Nucleus accumbens (tissue), 56 donors: ENCODE data around the gene DCBLD1.

Experiments used
- DNase-seq, 56 donors: peaks; one replicate each; lab custom pipeline; 2025; lab: John Stamatoyannopoulos, UW

The DCBLD1 gene

GRCh38 chr6:117550078-117550600 lies 67.7 kb downstream of the DCBLD1 start:
- DNase-seq: no peak

GRCh38 chr6:117550618-117551242 lies 68.3 kb downstream of the DCBLD1 start:
- DNase-seq: no peak

DNA sequence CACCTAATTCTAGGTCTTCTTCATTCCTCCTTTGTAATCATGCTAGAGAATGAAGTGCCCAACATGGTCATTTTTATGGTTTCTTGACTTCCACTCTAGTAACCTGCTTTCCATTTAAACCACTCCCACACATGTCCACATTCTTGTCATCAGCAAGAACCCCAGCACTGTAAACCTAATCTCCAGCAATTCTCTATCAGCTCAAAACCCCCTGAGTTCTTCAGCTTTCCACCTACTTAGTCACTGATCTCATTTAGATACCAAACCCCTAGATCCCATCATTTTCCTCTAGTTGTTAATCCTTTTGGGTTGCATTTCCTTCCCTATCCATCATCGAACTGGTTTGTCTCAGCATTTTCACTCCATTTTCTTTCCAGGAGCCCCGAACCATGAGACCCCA lies 70.1 kb downstream of the DCBLD1 start:
- DNase-seq: no peak

DNA sequence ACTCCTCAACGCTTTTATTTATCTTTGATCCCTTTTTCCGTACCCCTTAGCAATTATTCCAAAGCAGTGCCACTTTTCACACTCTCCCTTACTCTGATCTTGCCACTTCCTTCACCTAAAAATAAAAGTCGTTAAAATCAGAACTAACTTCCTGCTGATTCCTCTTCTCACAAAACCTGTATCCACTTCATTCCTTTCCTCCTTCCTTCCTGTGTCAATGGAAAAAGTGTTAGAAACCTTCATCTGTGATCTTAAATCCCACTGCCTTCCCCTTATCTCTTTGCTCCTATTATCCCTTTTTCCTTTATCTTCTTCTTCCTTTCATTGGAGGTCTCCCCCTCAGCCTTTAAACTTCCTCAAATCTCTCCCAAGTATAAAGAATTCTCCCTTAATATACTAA lies 70.7 kb downstream of the DCBLD1 start:
- no peak for DNase-seq

- DNase-seq: no peak
Measured at GRCh38 chr6:117555262-117555849, 72.9 kb downstream of the DCBLD1 start.

DNA sequence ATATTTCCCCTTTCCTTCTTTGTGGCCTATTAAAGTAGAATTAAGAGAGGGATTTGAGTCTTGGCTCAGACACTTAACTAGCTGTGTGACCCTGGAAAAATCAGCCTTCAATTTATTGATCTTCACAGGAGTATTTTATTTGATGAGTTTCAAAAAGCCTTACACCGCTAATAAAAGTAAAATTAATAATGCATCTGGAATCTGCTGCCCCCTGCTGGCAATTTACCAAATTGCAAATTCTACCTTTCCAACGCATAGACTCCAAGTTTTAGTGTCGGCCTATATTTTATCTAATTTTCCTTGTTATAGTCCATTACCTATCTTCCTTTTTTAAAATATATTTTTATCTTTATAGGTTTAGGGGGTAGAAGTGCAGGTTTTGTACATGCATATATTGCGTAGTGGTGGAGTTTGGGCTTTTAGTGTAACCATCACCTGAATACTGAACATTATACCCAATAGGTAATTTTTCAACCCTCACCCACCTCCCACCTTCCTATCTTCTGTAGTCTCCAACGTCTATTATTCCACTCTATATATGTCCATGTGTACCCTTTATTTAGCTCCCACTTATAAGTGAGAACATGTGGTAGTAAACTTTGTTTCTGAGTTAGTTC lies 73.5 kb downstream of the DCBLD1 start:
- DNase-seq: peak in 26 of 56 donors; percentile 1 to 69 (median 14)

- DNase-seq: no peak
Measured at GRCh38 chr6:117557951-117558350, 75.5 kb downstream of the DCBLD1 start.

DNA sequence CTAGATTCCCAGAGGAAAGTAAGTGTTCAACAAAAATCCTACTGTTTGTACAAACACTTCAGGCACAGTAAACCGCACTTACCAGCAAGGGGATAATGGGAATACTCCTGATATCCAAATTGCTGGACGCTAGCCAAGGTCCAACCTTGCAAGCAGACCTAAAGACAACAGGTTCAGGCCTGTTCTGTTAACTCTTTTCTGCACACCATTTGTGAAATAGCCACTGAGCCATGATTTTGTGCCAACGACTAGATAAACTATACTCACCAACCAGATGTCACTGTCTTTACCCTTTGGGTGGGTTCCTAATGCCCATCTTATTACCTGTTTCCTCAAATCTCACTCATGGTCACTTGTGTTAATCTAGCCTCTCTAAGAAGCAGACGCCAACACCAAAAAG lies 76.3 kb downstream of the DCBLD1 start:
- no peak for DNase-seq

DNA sequence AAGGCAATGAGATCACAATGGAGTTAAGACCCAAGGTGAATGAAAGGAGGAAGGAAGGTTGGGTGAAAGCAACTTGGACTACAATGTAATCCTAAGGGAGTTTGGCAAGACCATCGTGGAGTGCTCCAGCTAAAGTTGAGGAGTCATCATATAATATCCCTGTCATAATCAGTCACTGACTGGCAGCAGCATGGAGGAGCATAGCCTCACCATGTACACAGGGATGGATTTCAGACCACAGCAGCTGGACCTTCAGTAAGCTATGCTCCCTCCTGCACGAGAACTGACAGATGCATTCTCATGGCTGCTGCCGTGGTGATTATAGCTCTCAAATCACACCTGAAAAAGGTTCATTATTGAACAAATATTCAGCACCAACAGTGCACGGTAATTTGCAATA lies 76.8 kb downstream of the DCBLD1 start:
- no peak for DNase-seq

DNA sequence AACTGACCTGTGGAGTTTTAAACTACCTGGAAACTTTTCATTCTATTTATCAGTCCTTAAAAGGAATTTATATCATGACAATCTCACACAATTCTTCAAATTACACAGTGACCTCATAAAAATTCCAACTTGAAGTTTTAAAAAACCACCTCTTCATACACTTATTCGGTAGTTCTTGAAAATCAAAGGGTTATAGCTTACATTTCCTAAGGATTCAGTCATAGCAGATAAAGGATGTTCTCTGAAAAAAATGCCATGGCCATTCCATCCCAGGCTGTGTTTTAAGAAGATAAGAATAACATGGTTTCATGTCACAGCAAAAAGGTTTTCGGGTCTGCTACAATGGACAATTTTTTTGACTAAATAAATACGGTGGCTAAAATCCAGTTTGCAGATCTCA lies 78.7 kb downstream of the DCBLD1 start:
- no peak for DNase-seq

- DNase-seq: no peak
Measured at GRCh38 chr6:117564681-117565080, 82.2 kb downstream of the DCBLD1 start.

DNA sequence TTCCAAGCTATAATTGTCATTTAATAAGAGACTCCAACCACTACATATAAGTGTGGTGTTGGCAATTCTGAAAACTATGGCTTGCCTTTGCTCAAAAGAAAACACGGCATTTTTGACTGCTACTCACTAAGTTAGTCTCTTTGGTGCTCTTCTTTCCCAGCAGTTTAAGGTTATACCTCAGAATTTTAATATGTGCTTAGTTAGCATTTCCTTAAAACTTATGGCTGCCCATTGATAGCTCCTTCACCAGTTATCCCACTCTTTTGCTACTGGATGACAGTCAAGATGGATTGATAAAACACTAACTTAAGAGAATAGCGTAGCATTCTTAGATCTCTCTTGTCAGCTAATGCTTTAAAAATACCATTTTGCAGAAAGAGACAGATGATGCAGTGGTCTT lies 85.8 kb downstream of the DCBLD1 start:
- no peak for DNase-seq

DNA sequence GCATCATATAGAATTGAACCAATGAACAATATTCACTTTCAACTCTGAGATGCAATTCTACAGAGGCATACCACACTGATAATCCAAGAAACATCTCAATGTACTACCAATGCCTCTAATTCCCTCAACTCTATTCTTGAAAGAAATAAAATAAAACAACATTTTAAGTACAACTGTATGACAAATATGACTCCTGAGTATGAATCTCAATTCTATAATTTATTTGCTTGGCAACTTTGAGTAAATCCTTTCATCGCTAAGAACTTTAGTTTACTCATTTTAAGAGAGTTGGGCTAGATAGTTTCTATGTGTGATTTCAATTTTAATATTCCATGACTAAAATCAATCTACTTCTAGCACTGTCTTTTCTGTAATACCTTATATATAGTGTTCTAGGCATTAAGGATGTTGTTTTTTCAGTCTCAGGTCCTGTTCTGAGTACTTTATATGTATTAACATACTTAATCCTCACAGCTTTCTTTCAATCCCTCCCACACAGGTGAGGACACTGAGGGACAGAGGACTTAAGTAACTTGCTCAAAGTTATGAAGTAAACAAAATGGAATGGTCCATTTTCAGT lies 86.4 kb downstream of the DCBLD1 start:
- DNase-seq: no peak

DNA sequence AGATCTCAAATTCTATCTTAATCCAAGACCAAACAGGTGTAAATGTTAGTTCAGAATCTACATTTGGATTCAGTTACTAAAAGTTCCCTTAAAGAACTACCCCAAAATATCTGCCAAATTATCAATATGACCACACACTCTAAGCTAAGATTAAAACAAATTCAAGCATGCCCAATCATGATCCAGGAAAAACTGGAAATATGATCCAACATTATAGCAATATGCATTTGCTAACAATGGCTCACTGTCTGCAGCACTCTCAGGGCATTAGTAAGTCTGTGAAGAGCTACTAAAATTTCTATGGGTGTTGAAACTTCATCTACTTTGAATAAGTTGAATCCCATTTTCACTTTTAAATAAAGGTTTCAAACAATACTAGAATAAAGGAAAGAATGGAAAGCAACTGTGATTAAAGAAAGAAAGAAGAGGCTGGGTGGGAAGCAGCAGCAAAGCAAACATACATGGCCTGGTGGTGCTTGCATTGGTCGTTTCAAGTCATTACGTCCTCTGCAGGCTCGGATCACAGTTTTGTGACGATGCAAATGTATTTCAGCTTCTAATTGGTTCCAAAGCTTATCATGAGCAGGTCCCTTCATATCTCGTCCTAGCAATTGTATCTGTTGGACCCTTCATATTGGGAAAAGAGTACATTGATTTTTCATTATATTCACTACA lies 90.7 kb downstream of the DCBLD1 start:
- no peak for DNase-seq

- DNase-seq: no peak
Measured at GRCh38 chr6:117574198-117574597, 91.7 kb downstream of the DCBLD1 start.

GRCh38 chr6:117585647-117586046 lies 103.2 kb downstream of the DCBLD1 start:
- no peak for DNase-seq

- no peak for DNase-seq
Measured at GRCh38 chr6:117590447-117590846, 108.0 kb downstream of the DCBLD1 start.

- DNase-seq: no peak
Measured at GRCh38 chr6:117591405-117591804, 108.9 kb downstream of the DCBLD1 start.

GRCh38 chr6:117592983-117593759 lies 110.7 kb downstream of the DCBLD1 start:
- DNase-seq: no peak
